Ascending aorta (tissue), 2 donors: Measurements from ENCODE around the gene AIF1L. TPM values are rescaled to one million over a fixed set of nuclear protein-coding genes. Genes with fewer than 3 reads are reported as not detected.

ENCODE experiments used
- DNase-seq, 2 donors: peaks; one replicate each; pipeline ENCODE4 v3.0.0-alpha.2; 2019; ENCODE audit warnings: low spot score in 2 of 2
- H3K27ac ChIP-seq, 2 donors: fragments of 200-600 bp; sonication (generic); one replicate each; pipeline ENCODE4 v1.5.1; 2016 to 2017; ENCODE audit warnings: mild to moderate bottlenecking in 1 of 2
- H3K27me3 ChIP-seq: fragments of 200-600 bp; sonication (generic); one replicate; pipeline ENCODE4 v1.5.1; 2017
- H3K36me3 ChIP-seq, 2 donors: fragments of 200-600 bp; sonication (generic); one replicate each; pipeline ENCODE4 v1.5.1; 2016
- H3K4me1 ChIP-seq, 2 donors: fragments of 200-600 bp; sonication (generic); one replicate each; pipeline ENCODE4 v1.5.1; 2016 to 2017; ENCODE audit warnings: mild to moderate bottlenecking in 1 of 2
- H3K4me3 ChIP-seq, 2 donors: fragments of 200-600 bp; sonication (generic); one replicate each; pipeline ENCODE4 v1.5.1; 2016 to 2017; ENCODE audit warnings: mild to moderate bottlenecking in 1 of 2
- H3K9me3 ChIP-seq, 2 donors: fragments of 200-600 bp; sonication (generic); one replicate each; pipeline ENCODE4 v1.5.1; 2016
- intact Hi-C: fragments of 100-400 bp; cut with DNase I; formaldehyde crosslinking; loops from one replicate; pipeline ENCODE4 v1.15.1; 2023
- total RNA-seq: library from RNA; depleted of rRNA; stranded (reverse); fragments of >200 nt; gene quantifications from one replicate; pipeline ENCODE4 v1.1.0, GENCODE V29; 2016
- TF ChIP-seq, protein P1 (sequence below), 3 experiments: fragments of 200-600 bp in 2 of 3; fragments of 450-650 bp in 1 of 3; sonication (generic) in 2 of 3; IDR thresholded peaks; one replicate each; pipeline ENCODE4 v1.5.1; 2016 to 2019; ENCODE audit warnings: antibody characterized with exemption in 3 of 3, mild to moderate bottlenecking in 1 of 3, moderate library complexity in 1 of 3

The AIF1L gene
- total RNA-seq, 1 donor from 2014 or later = 30.5 TPM

DNA sequence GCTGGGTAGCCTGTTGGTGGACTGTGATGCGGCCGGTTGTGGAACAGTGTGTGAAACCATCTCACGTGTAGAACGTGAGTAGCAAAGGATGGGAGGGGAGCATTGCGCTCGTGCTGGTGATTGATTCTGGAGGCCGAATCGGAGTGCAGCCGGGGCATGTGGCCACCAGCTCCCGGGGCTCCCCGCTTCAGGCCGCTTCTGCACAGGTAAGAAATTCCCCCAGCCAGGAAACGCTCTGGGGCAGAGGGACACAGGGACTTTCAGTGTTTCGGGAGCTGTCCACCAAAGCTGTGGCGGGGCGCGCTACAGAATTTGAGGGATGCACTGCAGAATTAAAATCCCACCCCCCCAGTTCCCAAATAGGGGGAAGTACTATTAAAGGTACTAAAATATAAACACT is 45.5 kb upstream of the AIF1L start:
- Histone ChIP-seq H3K4me1 (no peaks in the 10 kb centered on the region), H3K4me3 (no peak overlapping the region), H3K27ac (no peak overlapping the region), H3K9me3 (no peaks in the 10 kb centered on the region), H3K36me3 (no peaks in the 10 kb centered on the region), H3K27me3 (no peaks in the 10 kb centered on the region)
- DNase-seq = no peak
- TF ChIP-seq, protein P1, sequence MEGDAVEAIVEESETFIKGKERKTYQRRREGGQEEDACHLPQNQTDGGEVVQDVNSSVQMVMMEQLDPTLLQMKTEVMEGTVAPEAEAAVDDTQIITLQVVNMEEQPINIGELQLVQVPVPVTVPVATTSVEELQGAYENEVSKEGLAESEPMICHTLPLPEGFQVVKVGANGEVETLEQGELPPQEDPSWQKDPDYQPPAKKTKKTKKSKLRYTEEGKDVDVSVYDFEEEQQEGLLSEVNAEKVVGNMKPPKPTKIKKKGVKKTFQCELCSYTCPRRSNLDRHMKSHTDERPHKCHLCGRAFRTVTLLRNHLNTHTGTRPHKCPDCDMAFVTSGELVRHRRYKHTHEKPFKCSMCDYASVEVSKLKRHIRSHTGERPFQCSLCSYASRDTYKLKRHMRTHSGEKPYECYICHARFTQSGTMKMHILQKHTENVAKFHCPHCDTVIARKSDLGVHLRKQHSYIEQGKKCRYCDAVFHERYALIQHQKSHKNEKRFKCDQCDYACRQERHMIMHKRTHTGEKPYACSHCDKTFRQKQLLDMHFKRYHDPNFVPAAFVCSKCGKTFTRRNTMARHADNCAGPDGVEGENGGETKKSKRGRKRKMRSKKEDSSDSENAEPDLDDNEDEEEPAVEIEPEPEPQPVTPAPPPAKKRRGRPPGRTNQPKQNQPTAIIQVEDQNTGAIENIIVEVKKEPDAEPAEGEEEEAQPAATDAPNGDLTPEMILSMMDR (IDR thresholded peaks at IDR 0.05) = no peak
- intact Hi-C loops = no loop called here

DNA sequence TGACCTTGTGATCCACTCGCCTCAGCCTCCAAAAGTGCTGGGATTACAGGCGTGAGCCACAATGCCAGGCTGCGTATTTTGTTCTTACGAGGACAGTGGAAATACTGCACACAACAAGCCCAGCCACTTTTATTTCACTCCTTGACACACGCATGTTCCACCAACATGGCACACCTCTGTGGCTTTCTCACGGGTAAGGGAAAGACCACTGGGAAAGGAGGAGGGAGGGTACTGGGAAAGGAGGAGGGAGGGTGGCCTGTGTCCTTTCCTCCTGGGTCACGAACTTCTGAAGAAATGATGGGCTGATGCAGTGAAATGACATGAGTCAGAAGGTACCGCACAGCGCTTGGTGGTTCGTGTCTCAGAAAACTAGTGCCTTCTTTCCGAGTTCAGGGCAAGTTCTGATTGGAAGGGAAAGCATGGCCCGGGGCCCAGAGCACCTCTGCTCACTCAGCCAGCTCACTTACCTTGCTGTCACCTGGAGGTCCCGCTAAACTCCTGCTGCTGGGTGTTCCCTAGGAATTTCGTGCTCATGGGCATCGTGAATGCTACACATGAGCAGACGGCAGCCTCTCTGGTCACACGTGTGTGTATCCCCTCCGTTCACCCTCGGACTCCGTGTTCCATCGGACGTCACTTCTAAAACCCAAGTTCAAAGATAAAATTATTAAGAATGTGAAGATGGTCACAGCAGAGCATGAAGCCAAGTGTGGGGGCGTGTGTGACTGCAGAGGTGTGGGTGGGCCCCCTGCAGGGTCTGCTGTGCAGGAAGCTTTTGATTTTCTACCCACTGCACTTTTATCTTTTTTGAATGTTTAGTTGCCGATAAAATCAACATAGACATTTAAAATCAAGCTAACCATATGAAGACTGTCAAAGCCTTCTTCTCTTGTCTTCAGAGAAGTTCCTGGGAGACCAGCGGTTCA is 44.5 kb upstream of the AIF1L start:
- Histone ChIP-seq H3K27me3 (no peaks in the 10 kb centered on the region), H3K9me3 (no peaks in the 10 kb centered on the region), H3K36me3 (no peaks in the 10 kb centered on the region), H3K4me1 (no peaks in the 10 kb centered on the region), H3K27ac (no peak overlapping the region), H3K4me3 (no peak overlapping the region)
- intact Hi-C loops = no loop called here
- no peak for DNase-seq
- TF ChIP-seq, protein P1 (IDR thresholded peaks at IDR 0.05) = no peak

DNA sequence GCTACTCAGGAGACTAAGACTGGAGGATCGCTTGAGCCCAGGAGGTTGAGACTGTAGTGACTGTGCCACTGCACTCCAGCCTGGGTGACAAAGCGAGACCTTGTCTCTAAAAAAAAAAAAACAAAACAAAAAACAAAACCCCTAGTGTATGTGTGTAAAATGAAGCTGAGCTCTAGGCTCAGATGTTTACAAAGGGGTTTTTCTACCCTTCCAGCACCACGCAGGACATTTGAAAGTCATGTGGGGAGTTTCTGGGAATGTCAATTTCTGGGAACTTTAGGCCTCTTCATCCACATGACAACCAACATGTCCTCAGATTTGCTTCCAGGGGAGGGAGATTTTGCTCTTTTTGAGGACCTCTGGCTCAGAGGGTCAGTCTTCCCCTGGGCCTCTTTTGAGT is 42.4 kb upstream of the AIF1L start:
- no peak for DNase-seq
- intact Hi-C loops = no loop called here
- TF ChIP-seq, protein P1 (IDR thresholded peaks at IDR 0.05) = no peak
- no peaks in the 10 kb centered on the region for H3K9me3 ChIP-seq
- H3K27ac ChIP-seq = no peak overlapping the region
- H3K4me3 ChIP-seq = no peak overlapping the region
- H3K27me3 ChIP-seq = no peaks in the 10 kb centered on the region
- H3K36me3 ChIP-seq = no peaks in the 10 kb centered on the region
- no peaks in the 10 kb centered on the region for H3K4me1 ChIP-seq

DNA sequence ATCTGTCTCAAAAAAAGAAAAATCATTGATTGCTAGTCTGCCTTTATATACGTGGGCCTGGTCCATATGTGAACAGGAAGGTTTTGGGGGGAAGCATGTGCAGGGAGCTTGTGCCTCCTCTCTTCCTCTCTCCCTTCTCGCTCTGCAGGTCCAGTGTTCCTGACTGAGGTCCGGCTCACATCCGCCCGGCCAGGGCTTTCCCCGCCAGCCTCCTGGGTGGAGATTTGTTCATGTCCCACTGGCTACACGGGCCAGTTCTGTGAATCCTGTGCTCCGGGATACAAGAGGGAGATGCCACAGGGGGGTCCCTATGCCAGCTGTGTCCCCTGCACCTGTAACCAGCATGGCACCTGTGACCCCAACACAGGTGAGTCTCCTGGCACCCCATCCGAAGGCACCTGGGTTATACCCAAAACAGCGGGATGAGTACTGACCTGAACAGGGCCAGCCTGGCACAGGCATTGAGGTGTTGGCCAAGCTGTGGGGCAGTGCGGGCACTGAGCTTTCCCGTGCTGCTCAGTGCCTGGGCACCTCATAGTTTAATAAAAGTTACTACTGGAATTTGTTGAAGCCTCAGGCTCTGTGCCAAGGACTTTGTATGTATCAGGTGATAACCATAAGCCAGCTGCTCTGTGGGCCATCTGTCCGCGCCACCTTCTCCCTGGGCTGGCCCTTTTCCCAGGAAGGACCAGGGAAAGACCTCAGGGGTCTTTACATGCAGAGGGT is 39.4 kb upstream of the AIF1L start:
- TF ChIP-seq, protein P1 (IDR thresholded peaks at IDR 0.05) = no peak
- no peak overlapping the region for H3K27ac ChIP-seq
- H3K36me3 ChIP-seq = no peaks in the 10 kb centered on the region
- H3K4me3 ChIP-seq = no peak overlapping the region
- H3K4me1 ChIP-seq = no peaks in the 10 kb centered on the region
- intact Hi-C loops = no loop called here
- H3K27me3 ChIP-seq = no peaks in the 10 kb centered on the region
- no peaks in the 10 kb centered on the region for H3K9me3 ChIP-seq
- DNase-seq = no peak

DNA sequence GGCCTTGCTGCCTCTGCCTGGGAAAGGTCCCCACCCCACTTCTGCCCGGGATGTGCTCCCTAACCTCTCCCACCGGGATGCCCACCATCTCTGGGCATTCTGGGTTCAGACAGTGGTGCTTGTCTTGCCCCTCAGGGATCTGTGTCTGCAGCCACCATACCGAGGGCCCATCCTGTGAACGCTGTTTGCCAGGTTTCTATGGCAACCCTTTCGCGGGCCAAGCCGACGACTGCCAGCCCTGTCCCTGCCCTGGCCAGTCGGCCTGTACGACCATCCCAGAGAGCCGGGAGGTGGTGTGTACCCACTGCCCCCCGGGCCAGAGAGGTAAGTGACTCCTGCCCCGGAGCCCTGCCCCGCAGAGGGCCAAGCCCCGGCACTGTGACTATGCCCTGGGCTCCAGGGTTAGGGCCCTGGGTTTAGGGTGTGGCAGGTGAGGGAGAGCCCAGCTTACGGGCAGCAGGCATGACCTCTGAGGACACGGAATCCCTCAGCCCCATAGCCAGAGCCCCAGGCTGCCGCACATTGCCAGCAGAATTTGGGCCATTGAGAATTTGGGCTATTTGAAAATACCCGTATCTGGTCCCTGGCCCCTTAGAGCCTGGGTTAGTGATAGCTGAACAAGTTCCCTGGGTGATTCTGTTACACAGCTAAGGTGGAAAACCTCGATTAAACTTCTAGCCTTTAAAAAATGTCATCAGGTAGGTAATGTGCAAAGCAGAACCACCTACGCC is 35.3 kb upstream of the AIF1L start:
- intact Hi-C loops = no loop called here

More for the DNA sequence above, 35.3 kb upstream of the AIF1L start:
- Histone ChIP-seq H3K36me3 (no peaks in the 10 kb centered on the region), H3K4me3 (no peak overlapping the region), H3K27ac (no peak overlapping the region), H3K9me3 (no peaks in the 10 kb centered on the region), H3K27me3 (no peaks in the 10 kb centered on the region), H3K4me1 (no peaks in the 10 kb centered on the region)
- TF ChIP-seq, protein P1 (IDR thresholded peaks at IDR 0.05) = no peak
- no peak for DNase-seq
